ENCODE results near the gene CNOT8. TPM values are rescaled to one million over a fixed set of nuclear protein-coding genes. Genes with fewer than 3 reads are reported as not detected.

CNOT8 gene
- total RNA-seq, 4 donors from 2014 or later, result 25.6 to 40.6 (median 30.5) TPM

DNA sequence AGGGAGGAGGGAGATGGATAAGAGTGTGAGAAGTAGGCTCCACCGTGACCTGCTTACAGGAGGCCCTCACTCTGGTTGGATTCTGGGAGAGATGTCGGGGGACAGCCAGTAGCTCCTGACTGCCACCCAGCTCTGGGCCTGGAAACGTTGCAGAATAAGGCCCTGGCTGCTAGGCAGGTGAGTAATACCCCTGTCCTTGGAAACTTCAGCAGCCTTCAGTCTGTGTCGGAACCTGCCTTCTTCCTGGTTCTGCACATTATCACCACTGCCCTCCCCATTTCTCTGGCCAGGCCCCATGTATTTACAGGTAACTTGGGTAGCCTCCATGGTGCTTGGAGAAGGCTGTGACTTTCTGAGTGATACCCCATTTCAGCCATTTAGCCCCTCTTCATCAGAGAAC, 34.8 kb upstream of the CNOT8 start:
- in situ Hi-C loops (cut with MboI; ENCODE audit: low sequenced_read_pairs in 4 of 4), result no loop called here
- no peak for TF ChIP-seq POLR2A (IDR thresholded peaks at IDR 0.05)
- TF ChIP-seq, protein P1, sequence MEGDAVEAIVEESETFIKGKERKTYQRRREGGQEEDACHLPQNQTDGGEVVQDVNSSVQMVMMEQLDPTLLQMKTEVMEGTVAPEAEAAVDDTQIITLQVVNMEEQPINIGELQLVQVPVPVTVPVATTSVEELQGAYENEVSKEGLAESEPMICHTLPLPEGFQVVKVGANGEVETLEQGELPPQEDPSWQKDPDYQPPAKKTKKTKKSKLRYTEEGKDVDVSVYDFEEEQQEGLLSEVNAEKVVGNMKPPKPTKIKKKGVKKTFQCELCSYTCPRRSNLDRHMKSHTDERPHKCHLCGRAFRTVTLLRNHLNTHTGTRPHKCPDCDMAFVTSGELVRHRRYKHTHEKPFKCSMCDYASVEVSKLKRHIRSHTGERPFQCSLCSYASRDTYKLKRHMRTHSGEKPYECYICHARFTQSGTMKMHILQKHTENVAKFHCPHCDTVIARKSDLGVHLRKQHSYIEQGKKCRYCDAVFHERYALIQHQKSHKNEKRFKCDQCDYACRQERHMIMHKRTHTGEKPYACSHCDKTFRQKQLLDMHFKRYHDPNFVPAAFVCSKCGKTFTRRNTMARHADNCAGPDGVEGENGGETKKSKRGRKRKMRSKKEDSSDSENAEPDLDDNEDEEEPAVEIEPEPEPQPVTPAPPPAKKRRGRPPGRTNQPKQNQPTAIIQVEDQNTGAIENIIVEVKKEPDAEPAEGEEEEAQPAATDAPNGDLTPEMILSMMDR (IDR thresholded peaks at IDR 0.05 in 4 of 5, conservative IDR thresholded peaks at IDR 0.05 in 1 of 5), result no peak
- Histone ChIP-seq H3K4me3 (no peak overlapping the region), H3K36me3 (peaks cover 0 to 15% of the 10 kb centered on the region in 2 donors), H3K27ac (no peak overlapping the region), H3K4me1 (no peaks in the 10 kb centered on the region), H3K27me3 (no peaks in the 10 kb centered on the region), H3K9me3 (no peaks in the 10 kb centered on the region)
- intact Hi-C loops (cut with DNase I; ENCODE audit: low total_unique reads), result no loop called here
- DNase-seq (no peak), ATAC-seq (no peak)

DNA sequence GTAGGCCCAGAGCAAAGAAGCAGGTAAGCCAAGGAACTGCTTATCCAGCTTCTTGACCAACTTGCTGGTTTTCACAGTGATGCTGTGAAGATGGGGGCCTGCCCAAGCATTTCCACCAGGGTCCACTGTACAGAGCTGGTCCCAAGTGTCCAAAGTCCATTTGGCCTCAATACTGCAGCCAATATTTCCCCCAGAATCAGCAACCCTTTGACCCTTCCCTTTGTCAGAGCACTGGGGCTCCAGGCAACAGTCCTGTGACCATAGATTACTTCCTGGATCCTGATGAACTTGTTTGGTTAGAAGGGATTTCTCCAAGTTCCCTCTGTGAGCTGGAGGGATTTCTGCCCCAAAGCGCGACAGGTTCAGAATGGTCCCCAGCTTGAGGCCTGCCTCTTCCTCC, 34.4 kb upstream of the CNOT8 start:
- no peaks in the 10 kb centered on the region for H3K9me3 ChIP-seq
- H3K27me3 ChIP-seq, result no peaks in the 10 kb centered on the region
- peaks cover 0 to 15% of the 10 kb centered on the region in 2 donors for H3K36me3 ChIP-seq
- DNase-seq (no peak), ATAC-seq (no peak)
- TF ChIP-seq, protein P1 (IDR thresholded peaks at IDR 0.05 in 4 of 5, conservative IDR thresholded peaks at IDR 0.05 in 1 of 5), result no peak
- no peak for TF ChIP-seq POLR2A (IDR thresholded peaks at IDR 0.05)
- in situ Hi-C loops (cut with MboI; ENCODE audit: low sequenced_read_pairs in 4 of 4) (no loop called here), intact Hi-C loops (cut with DNase I; ENCODE audit: low total_unique reads) (no loop called here)
- no peak overlapping the region for H3K27ac ChIP-seq
- no peaks in the 10 kb centered on the region for H3K4me1 ChIP-seq
- no peak overlapping the region for H3K4me3 ChIP-seq

DNA sequence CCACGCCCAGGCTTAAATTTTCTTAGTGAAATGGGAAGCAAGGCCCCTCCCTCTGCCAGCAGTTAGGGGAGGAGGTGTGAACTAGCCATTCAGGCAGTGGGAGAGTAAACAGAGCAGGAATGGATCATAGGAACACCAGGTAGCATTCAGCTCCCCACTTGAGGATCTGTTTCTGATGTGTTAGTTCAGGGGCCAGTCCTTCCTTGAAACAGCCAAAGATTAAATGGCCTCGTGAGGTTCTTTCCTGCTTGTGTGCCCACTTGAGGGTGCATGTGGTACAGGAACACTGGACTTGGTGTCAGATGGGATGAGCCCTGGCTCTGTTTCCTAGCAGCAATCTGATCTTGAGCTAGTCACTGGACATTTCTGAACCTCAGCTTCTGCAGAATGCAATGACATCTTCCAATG, 29.2 kb upstream of the CNOT8 start:
- Histone ChIP-seq H3K4me3 (no peak overlapping the region), H3K27ac (peak overlapping the region in 3 of 4 donors; percentile 25 to 53 (median 47)), H3K9me3 (no peaks in the 10 kb centered on the region), H3K4me1 (peaks cover 0 to 3% of the 10 kb centered on the region in 2 donors), H3K36me3 (peaks cover 0 to 6% of the 10 kb centered on the region in 2 donors), H3K27me3 (no peaks in the 10 kb centered on the region)
- peak; percentile 83 to 86 for ATAC-seq
- intact Hi-C loops (cut with DNase I; ENCODE audit: low total_unique reads), result no loop called here
- peak in 1 of 2 donors; percentile 52 for DNase-seq
- no peak for TF ChIP-seq POLR2A (IDR thresholded peaks at IDR 0.05)
- TF ChIP-seq, protein P1 (IDR thresholded peaks at IDR 0.05 in 4 of 5, conservative IDR thresholded peaks at IDR 0.05 in 1 of 5), result no peak
- in situ Hi-C loops (cut with MboI; ENCODE audit: low sequenced_read_pairs in 4 of 4), result no loop called here

DNA sequence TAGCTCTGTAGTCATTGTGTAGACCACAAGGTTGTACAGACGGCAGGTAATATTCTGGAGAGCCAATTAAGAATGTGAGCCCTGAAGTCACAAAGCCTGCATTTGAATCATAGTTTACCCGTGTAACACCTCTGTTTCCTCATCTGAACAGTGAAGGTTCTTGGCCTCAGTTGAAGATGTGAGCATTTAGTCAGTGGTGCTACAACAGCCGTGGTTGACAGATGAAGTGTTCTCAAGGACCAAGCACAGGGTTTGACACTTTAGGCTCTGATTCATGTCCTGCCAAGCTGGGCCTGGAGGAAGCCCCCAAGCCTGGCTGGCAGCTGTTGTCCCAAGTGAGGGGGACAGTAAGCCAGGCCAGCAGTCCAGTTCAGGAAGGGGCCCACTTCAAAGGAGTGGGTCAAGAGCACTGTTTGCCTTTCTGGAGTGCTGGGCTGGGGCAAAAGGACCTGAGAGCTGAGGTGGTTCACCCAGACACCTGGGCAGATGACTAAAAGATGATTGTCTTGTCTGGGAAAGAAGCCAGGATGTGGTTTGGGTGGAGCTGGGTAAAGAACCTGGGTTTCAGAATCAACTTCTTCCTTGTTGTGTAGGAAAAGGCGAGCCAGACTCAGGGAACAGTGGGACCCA, 28.7 kb upstream of the CNOT8 start:
- no peak overlapping the region for H3K4me3 ChIP-seq
- peaks cover 0 to 1% of the 10 kb centered on the region in 2 donors for H3K36me3 ChIP-seq
- TF ChIP-seq, protein P1 (IDR thresholded peaks at IDR 0.05 in 4 of 5, conservative IDR thresholded peaks at IDR 0.05 in 1 of 5), result no peak
- TF ChIP-seq POLR2A (IDR thresholded peaks at IDR 0.05), result no peak
- no peaks in the 10 kb centered on the region for H3K9me3 ChIP-seq
- H3K27ac ChIP-seq, result peak overlapping the region in 2 of 4 donors; percentile 46 to 47
- H3K4me1 ChIP-seq, result peaks cover 0 to 7% of the 10 kb centered on the region in 2 donors
- intact Hi-C loops (cut with DNase I; ENCODE audit: low total_unique reads) (no loop called here), in situ Hi-C loops (cut with MboI; ENCODE audit: low sequenced_read_pairs in 4 of 4) (no loop called here)
- ATAC-seq (no peak), DNase-seq (no peak)
- H3K27me3 ChIP-seq, result no peaks in the 10 kb centered on the region

DNA sequence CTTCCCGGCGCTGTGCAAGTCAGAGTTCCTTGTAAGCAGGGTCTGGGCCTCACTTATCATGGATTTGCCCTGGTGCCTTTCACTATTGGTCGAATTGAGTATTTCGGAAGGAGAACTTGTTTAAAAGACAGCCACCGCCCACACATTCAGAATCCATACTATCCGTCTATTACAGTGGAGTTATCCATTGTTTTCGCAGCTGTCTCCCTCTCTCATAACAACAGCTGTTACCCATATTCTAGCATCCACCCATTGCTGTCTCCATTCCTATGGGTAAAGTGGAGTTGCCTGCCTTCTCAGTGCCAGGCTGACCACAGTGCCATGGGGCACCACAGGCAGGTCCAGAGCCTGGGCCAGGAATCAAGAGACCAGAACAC, 28.2 kb upstream of the CNOT8 start:
- Histone ChIP-seq H3K4me1 (peaks cover 2 to 10% of the 10 kb centered on the region in 2 donors), H3K4me3 (no peak overlapping the region), H3K27ac (no peak overlapping the region), H3K36me3 (no peaks in the 10 kb centered on the region), H3K9me3 (no peaks in the 10 kb centered on the region), H3K27me3 (no peaks in the 10 kb centered on the region)
- DNase-seq (no peak), ATAC-seq (no peak)
- TF ChIP-seq, protein P1 (IDR thresholded peaks at IDR 0.05 in 4 of 5, conservative IDR thresholded peaks at IDR 0.05 in 1 of 5), result no peak
- no peak for TF ChIP-seq POLR2A (IDR thresholded peaks at IDR 0.05)
- intact Hi-C loops (cut with DNase I; ENCODE audit: low total_unique reads) (no loop called here), in situ Hi-C loops (cut with MboI; ENCODE audit: low sequenced_read_pairs in 4 of 4) (no loop called here)
